C4-2B (cell line): Measurements from ENCODE around the gene GRIK4.

Experiments
- H3K27ac ChIP-seq: fragments of 450-650 bp; 2 replicates; pipeline ENCODE4 v1.5.1; 2017
- CTCF ChIP-seq: fragments of 450-650 bp; conservative IDR thresholded peaks from 2 replicates; pipeline ENCODE4 v1.5.1; 2017; ENCODE audit warnings: mild to moderate bottlenecking
- ZFX ChIP-seq: fragments of 450-650 bp; IDR thresholded peaks from 2 replicates; pipeline ENCODE4 v1.6.1; 2017

The GRIK4 gene

GRCh38 chr11:120830085-120830620 is 318.6 kb downstream of the GRIK4 start:
- TF ChIP-seq ZFX = no peak
- TF ChIP-seq CTCF = no peak
- H3K27ac ChIP-seq = no peak overlapping the region

GRCh38 chr11:120832481-120833238 is 321.1 kb downstream of the GRIK4 start:
- H3K27ac ChIP-seq = no peak overlapping the region
- TF ChIP-seq CTCF = no peak
- no peak for TF ChIP-seq ZFX

GRCh38 chr11:120834686-120835210 is 323.2 kb downstream of the GRIK4 start:
- TF ChIP-seq CTCF (no peak), ZFX (no peak)
- no peak overlapping the region for H3K27ac ChIP-seq

- TF ChIP-seq ZFX = no peak
- TF ChIP-seq CTCF = no peak
Measured at GRCh38 chr11:120835601-120836228, 324.2 kb downstream of the GRIK4 start.

GRCh38 chr11:120837696-120838095 is 326.1 kb downstream of the GRIK4 start:
- no peak for TF ChIP-seq ZFX
- TF ChIP-seq CTCF = no peak
- no peak overlapping the region for H3K27ac ChIP-seq

More at GRCh38 chr11:120835601-120836228, 324.2 kb downstream of the GRIK4 start:
- no peak overlapping the region for H3K27ac ChIP-seq

- no peak overlapping the region for H3K27ac ChIP-seq
- TF ChIP-seq ZFX (no peak), CTCF (no peak)
Measured at GRCh38 chr11:120839201-120839600, 327.7 kb downstream of the GRIK4 start.

GRCh38 chr11:120839846-120840402 is 328.4 kb downstream of the GRIK4 start:
- H3K27ac ChIP-seq = no peak overlapping the region
- TF ChIP-seq ZFX (no peak), CTCF (no peak)
